ENCODE results near the gene BRCA2.
A peak's percentile ranks its signal among the peaks of the same experiment; 100 is the strongest.

Gene BRCA2

DNA sequence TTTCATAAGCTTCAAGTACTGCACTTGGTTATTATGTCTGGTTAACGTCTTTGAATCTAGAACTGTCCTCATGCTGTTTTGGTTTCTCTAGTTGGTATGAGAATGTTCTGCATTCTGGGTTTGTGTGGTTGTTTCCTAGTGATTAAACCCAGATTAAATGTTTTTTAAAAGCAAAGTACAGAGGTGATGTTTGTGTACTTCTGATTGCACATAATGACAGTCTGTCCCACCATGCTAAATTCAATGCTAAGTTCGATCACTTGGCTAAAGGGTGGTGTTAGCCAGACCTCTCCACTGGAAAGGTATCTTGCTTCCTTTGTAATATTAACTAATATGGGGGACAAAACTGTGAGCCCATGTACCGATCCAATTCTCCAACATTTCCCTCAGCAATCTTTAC is 98.0 kb downstream of the BRCA2 start:
- TF ChIP-seq, protein P1, sequence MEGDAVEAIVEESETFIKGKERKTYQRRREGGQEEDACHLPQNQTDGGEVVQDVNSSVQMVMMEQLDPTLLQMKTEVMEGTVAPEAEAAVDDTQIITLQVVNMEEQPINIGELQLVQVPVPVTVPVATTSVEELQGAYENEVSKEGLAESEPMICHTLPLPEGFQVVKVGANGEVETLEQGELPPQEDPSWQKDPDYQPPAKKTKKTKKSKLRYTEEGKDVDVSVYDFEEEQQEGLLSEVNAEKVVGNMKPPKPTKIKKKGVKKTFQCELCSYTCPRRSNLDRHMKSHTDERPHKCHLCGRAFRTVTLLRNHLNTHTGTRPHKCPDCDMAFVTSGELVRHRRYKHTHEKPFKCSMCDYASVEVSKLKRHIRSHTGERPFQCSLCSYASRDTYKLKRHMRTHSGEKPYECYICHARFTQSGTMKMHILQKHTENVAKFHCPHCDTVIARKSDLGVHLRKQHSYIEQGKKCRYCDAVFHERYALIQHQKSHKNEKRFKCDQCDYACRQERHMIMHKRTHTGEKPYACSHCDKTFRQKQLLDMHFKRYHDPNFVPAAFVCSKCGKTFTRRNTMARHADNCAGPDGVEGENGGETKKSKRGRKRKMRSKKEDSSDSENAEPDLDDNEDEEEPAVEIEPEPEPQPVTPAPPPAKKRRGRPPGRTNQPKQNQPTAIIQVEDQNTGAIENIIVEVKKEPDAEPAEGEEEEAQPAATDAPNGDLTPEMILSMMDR (conservative IDR thresholded peaks at IDR 0.05; ENCODE audit: control insufficient read depth, insufficient read depth, low read depth, low read length): no peak
- H3K4me3 ChIP-seq (ENCODE audit: control insufficient read depth, low read depth, low read length): no peak overlapping the region
- no peak for DNase-seq (ENCODE audit: low read depth)

DNA sequence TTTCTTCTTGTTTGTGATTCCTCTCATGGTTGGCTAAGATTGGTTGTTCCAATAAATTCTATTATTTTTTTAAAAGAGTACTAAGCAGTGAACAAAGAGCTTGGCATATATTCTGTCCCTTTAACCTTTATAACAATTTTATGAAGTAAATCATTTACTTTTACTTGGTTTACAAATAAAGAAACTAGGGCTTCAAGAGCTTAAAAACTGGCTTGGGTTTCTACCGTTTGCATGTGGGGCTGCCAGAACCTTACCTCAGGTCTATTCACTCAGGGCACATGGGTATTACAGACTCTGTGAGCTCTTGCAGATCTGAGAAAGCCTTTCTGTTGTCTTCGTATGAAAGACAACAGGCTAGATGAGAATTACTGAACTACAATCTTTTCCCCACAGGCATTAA is 99.3 kb downstream of the BRCA2 start:
- no peak overlapping the region for H3K4me3 ChIP-seq (ENCODE audit: control insufficient read depth, low read depth, low read length)
- TF ChIP-seq, protein P1 (conservative IDR thresholded peaks at IDR 0.05; ENCODE audit: control insufficient read depth, insufficient read depth, low read depth, low read length): no peak
- DNase-seq (ENCODE audit: low read depth): no peak

DNA sequence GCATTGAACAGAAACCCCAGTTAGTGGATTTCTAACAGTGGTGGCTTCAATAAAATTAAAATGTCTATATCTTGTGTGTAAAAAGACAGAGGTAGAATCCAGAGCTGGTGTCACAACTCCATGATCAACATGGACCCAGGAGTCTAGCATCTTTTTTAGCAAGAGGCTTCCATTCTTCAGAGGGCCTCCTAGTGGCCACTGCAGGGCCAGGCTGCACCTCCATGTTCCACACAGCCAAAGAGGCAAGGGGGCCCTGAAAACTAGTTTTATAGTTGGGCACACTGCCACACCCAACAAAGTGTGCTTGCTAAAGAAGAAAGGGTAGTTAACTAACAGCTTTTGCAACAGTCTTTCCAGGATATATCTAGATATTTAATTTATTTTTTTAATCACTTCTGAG is 99.7 kb downstream of the BRCA2 start:
- H3K4me3 ChIP-seq (ENCODE audit: control insufficient read depth, low read depth, low read length): no peak overlapping the region
- TF ChIP-seq, protein P1 (conservative IDR thresholded peaks at IDR 0.05; ENCODE audit: control insufficient read depth, insufficient read depth, low read depth, low read length): peak; percentile 64
- DNase-seq (ENCODE audit: low read depth): peak; percentile 28

DNA sequence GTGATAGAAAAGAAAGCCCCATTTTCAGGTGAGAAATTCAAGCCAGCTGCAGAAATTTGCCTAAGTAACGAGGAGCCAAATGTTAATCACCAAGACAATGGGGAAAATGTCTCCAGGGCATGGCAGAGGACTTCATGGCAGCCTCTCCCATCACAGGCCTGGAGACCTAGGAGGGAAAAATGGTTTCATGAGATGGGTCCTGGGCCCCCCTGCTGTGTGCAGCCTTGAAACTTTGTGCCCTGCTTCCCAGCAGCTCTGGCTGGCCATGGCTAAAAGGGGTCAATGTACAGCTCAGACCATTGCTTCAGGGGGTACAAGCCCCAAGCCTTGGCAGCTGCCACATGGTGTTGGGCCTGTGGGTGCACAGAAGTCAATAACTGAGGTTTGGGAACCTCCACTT is 102.7 kb downstream of the BRCA2 start:
- no peak overlapping the region for H3K4me3 ChIP-seq (ENCODE audit: control insufficient read depth, low read depth, low read length)
- no peak for DNase-seq (ENCODE audit: low read depth)
- TF ChIP-seq, protein P1 (conservative IDR thresholded peaks at IDR 0.05; ENCODE audit: control insufficient read depth, insufficient read depth, low read depth, low read length): no peak

DNA sequence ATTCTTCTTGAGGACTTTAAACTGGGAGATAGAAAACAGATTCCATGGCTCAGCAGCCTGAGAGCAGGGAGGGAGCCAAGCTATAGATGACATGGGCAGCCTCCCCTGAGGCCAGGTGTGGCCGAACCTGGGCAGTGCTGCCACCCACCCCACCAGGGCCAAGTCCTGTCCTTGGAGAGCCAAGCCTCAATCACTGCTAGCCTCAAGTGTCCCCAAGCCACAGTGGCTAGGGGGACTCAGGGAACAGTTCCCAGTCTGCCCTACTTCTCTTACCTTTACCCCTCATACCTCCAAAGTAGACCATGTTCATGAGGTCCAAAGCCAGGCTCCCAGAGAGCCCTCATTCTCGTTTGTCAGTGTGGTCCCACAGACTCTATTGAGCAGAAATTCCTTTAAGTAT is 104.6 kb downstream of the BRCA2 start:
- no peak overlapping the region for H3K4me3 ChIP-seq (ENCODE audit: control insufficient read depth, low read depth, low read length)
- DNase-seq (ENCODE audit: low read depth): no peak
- TF ChIP-seq, protein P1 (conservative IDR thresholded peaks at IDR 0.05; ENCODE audit: control insufficient read depth, insufficient read depth, low read depth, low read length): no peak

DNA sequence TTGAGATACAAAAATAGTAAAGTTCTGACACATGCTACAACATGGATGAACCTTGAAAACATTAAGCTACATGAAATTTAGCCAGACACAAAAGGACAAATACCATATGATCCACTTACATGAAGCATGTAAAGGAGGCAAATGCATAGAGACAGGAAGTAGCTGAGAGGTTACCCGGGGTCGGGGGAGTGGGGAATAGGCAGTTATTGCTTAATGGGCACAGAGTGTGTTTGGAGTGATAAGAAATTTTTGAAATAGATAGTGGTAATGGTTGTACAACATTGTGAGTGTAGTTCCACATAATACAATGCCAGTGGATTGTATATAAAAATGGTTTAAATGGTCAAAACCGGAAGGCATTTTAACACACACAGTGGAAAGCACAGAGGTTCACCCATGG is 108.3 kb downstream of the BRCA2 start:
- H3K4me3 ChIP-seq (ENCODE audit: control insufficient read depth, low read depth, low read length): no peak overlapping the region
- DNase-seq (ENCODE audit: low read depth): no peak

More for the DNA sequence above, 108.3 kb downstream of the BRCA2 start:
- TF ChIP-seq, protein P1 (conservative IDR thresholded peaks at IDR 0.05; ENCODE audit: control insufficient read depth, insufficient read depth, low read depth, low read length): no peak
